ENCODE measurements around the gene CCDC180.
"Not testable (repeated sequence)": the region's sequence is repeated elsewhere in the genome, so short reads cannot be mapped to it uniquely, and the experiment has no call there.

Gene CCDC180

DNA sequence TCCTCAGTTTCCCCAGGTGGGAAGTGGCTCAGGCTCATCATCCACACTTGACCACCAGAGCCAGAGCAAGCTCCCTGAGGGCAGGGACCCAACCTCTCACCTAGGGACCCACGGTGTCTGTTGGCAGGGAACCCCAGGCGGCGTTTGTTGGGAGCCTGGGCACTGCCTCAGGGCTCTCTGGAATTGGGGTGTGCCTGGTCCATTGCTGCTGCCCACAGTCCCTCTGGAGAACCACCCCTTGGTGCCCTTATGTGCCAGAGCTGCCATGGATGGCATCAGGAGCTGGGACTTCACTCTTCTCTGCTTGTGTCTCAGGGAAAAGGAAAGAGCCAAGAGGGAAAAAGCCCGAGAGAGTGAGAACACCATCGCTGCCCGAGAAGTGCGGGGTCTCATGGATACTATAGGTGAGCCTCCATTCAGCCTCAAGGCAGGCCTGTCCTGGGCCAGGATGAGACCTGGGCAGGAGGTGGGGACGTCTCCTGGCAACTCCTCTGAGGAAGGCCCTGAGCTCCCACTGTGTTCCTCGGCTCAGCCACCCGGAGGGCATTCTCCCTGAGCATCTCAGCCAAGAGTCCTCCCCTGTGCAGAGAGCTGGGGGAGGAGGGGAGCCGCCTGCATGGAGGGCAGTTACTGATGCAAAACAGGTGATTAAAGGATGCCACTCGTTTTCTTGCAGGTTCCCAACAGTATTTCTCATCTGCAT, 4.5 kb downstream of the CCDC180 start:
- DNase-seq, result no peak

DNA sequence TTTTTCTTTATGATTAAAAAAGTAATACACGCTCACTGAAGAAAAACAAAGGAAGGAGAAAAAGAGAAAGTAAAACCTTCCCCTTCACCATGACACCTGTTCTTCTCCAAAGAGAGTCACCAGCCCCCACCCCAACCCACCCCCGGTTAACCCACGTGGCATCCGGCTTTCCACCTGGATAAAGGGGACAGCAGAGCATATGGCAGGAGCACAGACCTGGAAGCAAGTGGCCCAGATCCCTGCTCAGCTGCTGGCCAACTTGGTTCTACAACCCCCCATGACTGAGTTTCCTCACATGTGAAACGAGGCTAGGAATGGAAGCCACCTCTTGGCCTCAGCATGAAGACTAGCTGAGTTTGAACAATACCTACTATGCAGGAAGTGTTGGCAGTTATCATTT, 5.1 kb downstream of the CCDC180 start:
- no peak for DNase-seq

- DNase-seq, result no peak
Measured at GRCh38 chr9:97313243-97313642, 5.8 kb downstream of the CCDC180 start.

DNA sequence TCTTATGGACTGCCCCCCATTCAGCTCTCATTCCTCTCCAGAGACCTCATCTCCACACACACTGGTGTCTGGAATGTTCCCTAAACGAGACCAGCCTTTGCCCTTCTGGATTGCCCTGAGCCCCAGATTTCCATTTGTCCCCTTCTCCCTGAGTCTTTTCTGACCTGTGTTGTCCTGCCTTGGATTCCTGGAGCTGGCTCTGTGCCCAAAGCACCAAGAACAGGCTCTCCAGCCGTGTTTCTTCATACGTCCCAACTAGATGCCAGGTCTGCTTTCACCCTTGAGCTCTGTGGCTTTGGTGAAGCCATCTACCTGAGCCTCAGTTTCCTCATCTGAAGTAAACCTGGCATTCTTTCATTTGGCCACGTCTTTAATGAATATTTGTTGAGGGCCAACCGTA, 6.3 kb downstream of the CCDC180 start:
- no peak for DNase-seq

- DNase-seq, result no peak
Measured at GRCh38 chr9:97314503-97314902, 7.0 kb downstream of the CCDC180 start.

DNA sequence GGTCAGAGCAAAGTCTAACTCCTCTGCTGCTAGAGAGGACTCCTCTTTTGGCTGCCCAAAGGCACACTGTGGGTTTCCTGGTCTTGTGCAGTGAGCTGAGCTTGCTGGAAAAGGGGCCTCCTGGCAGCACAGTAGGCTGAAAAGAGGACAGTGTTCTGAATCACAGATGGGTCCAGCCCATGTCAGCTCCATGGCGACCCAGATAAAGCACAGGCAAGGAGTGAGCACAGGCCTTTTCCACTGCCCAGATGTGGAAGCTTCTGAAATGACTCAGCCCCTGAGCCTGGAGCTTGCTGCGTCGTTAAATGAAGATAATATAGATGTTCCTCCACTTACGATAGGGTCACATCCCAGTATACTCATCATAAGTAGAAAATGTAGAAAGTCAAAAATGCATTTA, 8.1 kb downstream of the CCDC180 start:
- no peak for DNase-seq

DNA sequence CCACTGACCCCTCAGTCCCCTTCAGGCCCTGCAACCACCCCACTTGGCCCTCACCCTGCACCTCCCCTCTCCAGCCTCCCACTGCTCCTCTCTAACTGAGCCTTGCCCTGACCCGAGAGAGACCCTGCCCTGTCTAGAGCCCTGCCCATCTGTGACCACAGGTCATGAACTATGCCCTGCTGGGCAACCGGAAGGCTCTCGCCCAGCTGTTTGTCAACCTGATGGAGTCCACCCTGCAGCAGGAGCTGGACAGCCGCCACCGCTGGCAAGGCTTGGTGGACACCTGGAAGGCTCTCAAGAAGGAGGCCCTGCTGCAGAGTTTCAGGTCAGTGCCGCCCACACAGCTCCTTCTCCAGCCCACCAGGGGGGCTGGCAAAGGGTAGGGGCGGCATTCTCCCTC, 9.4 kb downstream of the CCDC180 start:
- no peak for DNase-seq

DNA sequence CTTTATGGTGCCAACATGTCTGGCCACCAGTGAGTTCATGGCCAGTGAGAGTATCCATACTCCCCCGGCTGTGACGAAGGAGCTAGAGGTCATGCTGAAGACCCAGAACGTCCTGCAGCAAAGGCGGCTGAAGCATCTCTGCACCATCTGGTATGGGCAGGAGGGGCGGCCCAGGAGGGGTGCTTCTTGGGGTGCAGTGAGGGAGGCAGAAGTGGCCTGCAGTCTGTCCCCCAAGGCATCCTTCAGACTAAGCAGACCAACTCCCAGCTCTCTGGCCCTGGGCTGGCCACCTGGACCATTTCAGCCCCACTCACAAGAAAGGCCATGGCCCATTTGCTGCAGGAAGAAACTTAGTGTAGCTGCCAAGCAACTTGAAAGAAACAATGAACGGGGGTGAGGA, 11.0 kb downstream of the CCDC180 start:
- DNase-seq, result no peak

DNA sequence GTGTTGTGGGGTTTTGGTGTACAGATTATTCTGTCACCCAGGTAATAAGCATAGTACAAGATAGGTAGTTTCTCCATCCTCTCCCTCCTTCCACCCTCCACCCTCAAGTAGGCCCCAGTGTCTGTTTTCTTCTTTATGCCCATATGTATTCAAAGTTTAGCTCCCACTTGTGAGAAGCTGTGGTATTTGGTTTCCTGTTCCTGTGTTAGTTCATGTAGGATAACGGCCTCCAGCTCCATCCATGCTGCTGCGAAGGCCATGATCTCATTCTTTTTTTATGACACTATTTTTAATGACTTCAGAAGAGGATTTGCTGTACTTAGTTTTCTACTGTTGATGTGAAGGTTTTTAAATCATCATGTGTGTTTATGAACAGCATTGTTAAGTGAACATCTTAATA, 11.9 kb downstream of the CCDC180 start:
- DNase-seq, result no peak

DNA sequence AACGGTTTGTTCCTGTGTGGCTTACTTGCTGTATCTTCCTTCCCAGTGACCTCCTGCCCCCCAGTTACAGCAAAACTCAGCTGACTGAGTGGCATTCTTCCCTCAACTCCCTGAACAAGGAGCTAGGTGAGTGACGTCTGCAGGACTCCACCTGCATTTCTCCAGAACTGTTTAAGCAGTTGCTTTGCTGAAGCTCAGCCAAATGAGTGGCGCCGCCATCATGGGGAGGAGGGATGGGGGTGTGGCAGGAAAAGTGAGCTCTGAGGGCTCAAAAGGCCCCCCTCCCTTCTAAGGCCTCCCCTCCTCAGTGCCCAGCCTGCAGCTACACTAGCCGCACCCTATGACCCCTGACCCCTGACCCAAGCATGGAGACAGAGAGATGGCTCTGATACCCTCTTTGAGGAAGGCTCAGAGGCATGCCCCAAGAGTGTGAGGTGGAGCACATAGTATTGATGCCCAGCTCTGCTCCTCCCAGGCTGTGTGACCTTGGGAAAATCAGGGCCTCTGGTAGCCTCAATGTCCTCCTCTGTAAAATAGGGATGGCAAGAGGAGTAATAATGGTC, 12.7 kb downstream of the CCDC180 start:
- no peak for DNase-seq

DNA sequence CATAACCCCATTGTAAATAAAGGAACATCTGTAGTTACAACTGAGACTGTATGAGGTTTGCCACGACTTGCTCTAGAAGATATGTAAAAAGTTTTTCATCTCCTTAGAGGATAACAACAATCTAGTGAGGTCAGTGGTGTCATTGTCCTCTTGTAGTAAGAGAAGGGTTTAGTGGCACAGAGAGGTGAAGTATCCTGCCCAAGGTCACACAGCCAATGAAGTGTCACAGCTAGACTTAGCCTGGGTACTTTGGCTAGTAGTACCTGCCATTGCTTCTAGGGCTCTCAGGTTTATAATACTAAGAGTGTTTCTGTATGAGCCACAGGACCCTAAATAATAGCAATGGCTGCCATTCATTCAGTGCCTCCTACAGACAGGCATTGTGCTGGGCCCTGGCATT, 13.8 kb downstream of the CCDC180 start:
- DNase-seq, result no peak

DNA sequence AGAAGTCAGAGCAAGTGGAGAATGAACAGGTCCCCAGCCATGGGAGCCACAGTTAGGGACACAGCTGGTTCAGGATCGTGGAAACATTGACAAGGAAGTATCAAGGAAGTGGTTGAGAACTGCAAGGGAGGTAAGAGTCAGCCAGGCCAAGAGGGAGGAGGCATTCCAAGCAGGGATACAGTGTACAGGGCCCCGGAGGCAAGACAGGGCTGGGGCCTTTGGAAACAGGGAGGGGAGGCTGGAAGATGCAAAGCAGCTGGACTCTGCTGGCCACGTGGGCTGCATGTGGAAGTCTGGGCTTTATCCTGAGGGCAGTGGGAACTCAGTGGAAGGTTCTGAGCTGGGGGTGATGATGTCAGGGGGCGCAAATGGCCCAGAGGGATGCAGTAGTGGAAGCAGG, 14.2 kb downstream of the CCDC180 start:
- no peak for DNase-seq

DNA sequence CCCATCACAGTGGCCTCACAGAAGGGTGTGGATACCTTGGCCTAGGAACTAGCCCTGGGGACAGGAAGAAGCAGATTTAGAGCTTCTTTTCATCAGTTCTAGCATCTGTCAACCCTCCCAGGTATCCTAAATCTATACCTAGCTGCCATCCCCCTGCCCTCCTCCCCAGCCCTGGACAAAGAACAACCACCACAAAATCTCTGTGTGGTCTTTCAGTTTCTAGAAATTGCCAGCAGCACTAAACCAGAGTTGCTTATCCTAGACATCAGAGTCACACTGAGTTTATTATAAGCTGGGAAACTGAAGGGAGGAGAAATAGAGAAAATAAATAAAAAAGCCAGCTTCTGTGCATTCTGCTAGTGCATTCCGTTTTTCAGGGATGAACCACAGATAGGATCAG, 14.6 kb downstream of the CCDC180 start:
- DNase-seq, result no peak

- DNase-seq, result no peak
Measured at GRCh38 chr9:97324954-97325353, 17.5 kb downstream of the CCDC180 start.

DNA sequence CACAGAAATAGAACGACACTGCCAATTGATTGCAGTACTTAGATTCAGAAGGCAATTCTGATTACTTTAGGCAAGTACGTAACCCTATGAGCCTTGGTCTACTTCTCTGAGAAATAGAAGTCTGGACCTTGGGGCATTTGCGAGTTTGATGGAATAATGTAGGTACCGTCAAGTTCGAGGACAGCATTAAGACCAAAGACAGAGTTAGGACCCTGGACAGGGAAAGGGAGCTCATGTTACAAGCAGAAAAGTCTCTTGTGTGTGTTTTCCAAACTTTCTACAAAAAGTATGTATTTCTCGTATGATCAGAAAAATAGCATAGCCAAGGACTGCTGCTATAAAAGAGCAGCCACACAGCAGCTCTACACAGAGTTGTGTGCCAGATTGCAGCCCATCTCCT, 20.1 kb downstream of the CCDC180 start:
- no peak for DNase-seq

DNA sequence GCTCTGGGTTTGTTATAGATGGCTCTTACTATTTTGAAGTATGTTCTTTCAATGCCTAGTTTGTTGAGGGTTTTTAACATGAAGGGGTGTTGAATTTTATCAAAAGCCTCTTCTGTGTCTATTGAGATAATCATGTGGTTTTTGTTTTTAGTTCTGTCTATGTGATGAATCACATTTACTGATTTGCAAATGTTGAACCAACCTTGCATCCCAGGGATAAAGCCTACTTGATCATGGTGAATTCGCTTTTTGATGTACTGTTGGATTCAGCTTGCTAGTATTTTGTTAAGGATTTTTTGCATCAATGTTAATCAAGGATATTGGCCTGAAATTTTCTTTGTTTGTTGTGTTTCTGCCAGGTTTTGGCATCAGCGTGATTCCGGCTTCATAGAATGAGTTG, 25.5 kb downstream of the CCDC180 start:
- DNase-seq, result no peak

- not testable (repeated sequence) for DNase-seq
Measured at GRCh38 chr9:97335622-97336021, 28.2 kb downstream of the CCDC180 start.

- DNase-seq, result no peak
Measured at GRCh38 chr9:97348871-97349270, 41.4 kb downstream of the CCDC180 start.

- no peak for DNase-seq
Measured at GRCh38 chr9:97349400-97349799, 41.9 kb downstream of the CCDC180 start.

DNA sequence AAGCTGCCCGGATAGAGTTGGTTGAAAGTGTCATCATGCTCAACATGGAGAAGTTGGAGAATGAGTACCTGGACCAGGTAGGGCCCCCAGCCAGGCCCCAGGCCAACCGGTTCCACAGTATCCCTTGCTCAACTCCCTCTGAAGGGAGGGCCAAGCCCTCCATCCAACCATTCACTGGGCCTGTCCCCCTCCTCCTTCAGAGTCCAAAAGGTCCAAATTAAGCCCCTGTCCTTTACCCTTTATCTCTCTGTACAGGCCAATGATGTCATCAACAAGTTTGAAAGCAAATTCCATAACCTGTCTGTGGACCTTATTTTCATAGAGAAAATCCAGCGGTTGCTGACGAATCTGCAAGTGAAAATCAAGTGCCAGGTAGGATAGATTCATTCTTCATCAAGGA, 47.2 kb downstream of the CCDC180 start:
- no peak for DNase-seq

DNA sequence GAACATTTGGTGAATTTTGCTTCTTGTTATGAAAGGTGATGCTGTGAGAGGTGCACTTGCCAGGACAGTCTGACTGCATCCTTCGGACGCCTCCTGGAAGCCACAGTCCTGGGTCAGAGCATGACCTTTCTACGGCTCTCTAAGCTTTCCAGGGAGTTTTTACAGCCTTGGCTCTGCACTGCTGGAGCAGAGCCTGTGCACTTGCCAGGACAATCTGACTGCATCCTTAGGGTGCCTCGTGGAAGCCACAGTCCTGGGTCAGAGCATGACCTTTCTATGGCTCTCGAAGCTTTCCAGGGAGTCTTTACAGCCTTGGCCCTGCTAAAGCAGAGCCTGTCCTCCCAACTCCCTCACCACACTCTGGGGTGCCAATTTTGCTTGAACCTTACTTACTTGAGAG, 49.6 kb downstream of the CCDC180 start:
- no peak for DNase-seq

Data from fibroblast of skin of abdomen (primary cell).